ENCODE data around the gene PMPCA. TPM values are rescaled to one million over a fixed set of nuclear protein-coding genes. Genes with fewer than 3 reads are reported as not detected.

PMPCA gene
- total RNA-seq, 4 donors from 2014 or later, result 29.2 to 64.4 (median 33.6) TPM

DNA sequence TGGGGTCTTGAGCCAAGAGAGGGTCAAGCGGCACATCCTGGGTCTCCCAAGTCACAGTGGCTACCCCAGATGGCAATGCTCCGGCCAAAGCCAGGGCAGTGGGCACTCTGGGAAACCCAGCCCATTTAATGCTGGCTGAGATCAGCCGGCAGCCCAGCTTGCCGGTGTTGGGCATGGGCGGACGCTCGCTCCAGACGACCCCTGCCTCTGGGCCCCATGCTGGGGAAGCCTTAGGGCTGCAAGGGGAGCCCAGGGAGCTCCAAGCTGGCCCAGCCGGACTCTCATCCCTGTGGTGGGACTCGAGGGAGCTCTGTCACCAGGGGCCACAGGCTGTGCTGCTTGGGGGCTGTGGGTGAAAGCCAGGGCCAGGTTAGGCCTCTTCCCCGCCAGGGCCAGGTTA is 31.1 kb upstream of the PMPCA start:
- ATAC-seq (ENCODE audit: low FRiP score), result no peak
- DNase-seq (ENCODE audit: low spot score), result no peak
- TF ChIP-seq, protein P1, sequence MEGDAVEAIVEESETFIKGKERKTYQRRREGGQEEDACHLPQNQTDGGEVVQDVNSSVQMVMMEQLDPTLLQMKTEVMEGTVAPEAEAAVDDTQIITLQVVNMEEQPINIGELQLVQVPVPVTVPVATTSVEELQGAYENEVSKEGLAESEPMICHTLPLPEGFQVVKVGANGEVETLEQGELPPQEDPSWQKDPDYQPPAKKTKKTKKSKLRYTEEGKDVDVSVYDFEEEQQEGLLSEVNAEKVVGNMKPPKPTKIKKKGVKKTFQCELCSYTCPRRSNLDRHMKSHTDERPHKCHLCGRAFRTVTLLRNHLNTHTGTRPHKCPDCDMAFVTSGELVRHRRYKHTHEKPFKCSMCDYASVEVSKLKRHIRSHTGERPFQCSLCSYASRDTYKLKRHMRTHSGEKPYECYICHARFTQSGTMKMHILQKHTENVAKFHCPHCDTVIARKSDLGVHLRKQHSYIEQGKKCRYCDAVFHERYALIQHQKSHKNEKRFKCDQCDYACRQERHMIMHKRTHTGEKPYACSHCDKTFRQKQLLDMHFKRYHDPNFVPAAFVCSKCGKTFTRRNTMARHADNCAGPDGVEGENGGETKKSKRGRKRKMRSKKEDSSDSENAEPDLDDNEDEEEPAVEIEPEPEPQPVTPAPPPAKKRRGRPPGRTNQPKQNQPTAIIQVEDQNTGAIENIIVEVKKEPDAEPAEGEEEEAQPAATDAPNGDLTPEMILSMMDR (IDR thresholded peaks at IDR 0.05), result no peak

DNA sequence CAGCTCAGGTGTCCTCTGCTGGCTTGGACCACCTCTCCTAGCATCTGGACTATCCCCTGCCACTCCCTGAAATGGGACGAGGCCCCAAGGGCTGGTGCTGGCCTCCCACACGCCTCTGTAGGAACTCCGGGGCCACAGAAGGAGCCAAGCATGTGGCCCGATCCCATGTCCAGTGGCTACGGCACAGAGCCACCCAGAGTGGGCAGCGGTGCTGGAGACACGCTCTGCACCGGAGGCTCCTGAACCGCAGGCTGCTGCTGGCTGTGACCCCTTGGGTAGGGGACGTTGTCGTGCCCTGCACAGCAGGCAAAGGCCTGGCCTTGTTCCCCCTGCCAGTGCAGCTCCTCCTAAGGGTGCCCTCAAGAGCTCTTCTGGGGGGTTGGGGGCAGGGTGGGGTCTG is 30.6 kb upstream of the PMPCA start:
- no peak for ATAC-seq (ENCODE audit: low FRiP score)
- no peak for DNase-seq (ENCODE audit: low spot score)
- TF ChIP-seq, protein P1 (IDR thresholded peaks at IDR 0.05), result no peak

DNA sequence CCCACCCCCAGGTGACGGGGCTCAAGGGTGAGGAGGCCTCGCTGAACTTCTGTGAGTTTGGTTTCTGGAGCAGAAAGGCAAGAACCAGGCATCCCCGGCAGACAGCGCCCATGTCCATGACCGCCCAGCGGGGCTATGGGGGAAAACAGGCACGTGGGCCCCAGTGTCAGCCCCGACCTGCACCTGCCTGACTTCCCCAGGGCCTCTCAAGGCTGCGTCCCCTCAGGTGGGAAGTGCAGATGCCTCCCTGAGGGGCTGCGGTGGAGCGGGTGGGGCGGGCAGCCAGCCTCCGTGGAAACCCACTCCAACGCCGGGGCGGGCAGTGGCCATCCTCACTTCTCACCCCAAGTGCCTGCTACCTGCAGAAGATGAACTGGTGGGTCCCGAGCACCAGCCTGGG is 30.1 kb upstream of the PMPCA start:
- DNase-seq (ENCODE audit: low spot score), result no peak
- TF ChIP-seq, protein P1 (IDR thresholded peaks at IDR 0.05), result no peak
- no peak for ATAC-seq (ENCODE audit: low FRiP score)

DNA sequence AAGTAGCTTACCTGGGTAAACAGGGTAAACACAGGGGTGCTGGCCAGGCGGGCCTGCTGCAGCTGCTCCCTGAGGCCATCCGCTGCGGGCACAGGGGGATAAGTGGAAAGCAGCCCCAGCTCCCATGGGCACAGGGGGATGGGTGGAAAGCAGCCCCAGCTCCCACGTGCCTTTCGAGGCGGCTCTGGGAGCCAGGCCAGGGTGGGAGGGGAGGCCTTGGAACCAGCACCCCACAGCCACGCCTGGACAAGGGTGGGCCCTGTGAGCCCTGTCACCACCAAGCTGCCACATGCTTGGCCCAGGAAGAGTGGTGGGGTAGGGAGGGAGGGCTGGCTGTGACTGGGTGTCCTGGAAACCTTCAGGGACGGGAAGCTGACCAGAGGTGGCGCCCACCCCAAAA is 29.1 kb upstream of the PMPCA start:
- ATAC-seq (ENCODE audit: low FRiP score), result no peak
- DNase-seq (ENCODE audit: low spot score), result no peak
- TF ChIP-seq, protein P1 (IDR thresholded peaks at IDR 0.05), result no peak

DNA sequence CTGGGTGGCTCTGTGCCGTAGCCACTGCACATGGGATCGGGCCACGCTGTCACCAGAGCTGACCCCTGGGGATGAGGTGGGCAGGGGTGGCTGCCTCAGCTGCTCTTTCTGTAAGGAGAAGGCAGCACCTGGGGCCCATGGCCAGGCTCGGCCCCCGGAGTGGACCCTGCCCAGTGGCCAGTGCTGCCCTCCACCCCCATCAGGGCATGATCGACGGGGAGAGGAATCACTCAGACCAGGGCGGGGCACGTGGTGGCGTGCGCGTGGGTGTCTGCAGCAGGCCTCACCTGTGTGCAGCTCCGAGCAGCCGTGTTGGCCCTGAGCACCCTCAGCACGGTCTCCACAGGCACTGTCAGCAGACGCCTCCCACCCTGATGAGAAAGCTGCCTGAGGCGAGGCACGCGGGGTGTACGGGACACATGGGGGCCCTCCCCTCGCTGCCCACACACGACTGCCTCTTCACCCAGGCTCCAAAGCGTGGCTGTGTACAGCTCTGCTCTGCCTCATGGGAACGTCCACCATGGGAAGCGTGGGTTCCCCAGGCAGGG is 28.4 kb upstream of the PMPCA start:
- TF ChIP-seq, protein P1 (IDR thresholded peaks at IDR 0.05), result no peak
- no peak for ATAC-seq (ENCODE audit: low FRiP score)
- no peak for DNase-seq (ENCODE audit: low spot score)

DNA sequence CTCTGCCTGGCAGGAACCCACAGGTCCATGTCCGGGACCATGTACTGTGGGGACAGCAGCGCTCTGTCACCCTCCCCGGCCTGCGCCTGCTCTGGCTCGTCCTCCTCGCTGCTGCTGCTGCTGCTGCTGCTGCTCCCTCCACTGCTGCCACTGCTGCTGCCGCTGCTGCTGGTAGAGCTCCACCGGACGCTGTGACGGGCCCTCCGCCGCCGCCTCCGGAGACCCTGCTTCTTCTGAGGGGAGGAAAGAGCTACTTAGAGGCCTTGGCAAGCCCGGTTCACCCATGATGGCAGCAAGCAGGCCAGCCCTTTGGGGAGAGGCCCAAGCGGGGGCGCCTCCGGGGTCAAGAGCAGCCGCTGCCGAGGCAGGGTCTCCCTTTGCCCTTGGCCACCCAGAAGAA is 27.0 kb upstream of the PMPCA start:
- TF ChIP-seq, protein P1 (IDR thresholded peaks at IDR 0.05), result no peak
- DNase-seq (ENCODE audit: low spot score) (no peak), ATAC-seq (ENCODE audit: low FRiP score) (no peak)

DNA sequence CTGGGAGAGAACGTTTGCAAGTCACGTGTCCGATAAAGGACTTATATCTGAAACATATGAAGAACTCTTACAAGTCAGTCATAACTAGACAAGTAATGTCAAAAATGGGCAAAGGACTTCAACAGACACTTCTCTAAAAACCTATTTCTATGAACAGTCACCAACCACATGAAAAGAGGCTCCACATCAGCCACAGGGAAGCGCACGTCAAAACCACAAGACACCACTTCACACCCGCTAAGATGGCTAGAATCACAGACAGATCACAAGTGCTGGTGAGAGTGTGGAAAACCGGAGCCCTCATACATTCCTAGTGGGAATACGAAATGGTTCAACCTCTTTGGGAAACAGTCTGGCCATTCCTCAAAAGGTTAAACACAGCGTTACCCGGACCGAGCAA is 25.4 kb upstream of the PMPCA start:
- ATAC-seq (ENCODE audit: low FRiP score), result no peak
- DNase-seq (ENCODE audit: low spot score), result no peak
- TF ChIP-seq, protein P1 (IDR thresholded peaks at IDR 0.05), result no peak
